GM19238 (cell line): Measurements from ENCODE around the gene JARID2.

Experiments
- DNase-seq: peaks from one replicate; pipeline ENCODE4 v3.0.0; 2011; ENCODE audit warnings: low spot score; ENCODE audit not compliant: insufficient read length

Gene JARID2

DNA sequence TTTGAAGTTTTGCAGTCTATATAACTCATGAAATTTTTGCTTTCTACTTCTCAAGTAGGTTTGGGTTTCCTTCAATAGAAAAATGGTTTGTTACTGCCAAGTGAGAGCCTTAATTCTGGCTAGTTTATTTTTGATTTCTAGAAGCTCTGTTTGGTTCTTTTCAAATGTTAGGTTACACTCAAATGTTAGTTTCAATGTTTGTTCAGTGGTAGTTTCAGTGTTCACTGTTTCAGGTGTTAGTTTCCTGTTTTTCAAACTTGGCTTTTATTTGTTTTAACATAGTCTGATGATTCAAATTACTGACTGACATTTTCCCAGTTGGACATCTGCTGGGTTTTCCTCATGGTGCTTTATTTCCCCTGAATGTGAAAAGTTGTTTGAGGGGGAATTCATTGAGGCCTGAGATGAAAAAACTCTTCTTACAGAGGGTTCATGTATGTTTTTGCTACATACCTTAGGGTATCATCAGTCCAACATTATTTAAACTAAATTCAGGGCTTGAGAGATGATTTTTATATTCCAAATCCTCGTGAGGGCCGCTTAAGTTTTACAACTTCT is 189.0 kb downstream of the JARID2 start:
- DNase-seq: no peak

DNA sequence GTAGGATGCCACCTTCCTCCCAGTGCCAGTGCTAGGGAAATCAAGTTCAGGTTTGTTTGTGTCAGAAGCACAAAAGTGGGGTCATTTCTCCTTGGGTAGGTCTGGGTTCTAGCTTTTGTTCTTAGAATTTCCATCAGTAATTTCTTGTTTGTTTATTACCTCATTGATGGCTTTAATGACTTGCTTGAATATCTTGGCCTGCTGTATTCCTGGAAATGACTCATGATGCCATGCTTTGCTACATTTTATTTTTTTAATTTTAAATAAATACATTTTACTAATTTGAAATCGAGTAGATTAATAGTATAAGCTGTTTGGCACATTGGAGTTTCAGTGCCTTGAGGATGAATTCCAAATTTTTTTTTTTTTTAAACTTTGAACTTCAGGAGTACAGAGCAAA is 189.6 kb downstream of the JARID2 start:
- no peak for DNase-seq

DNA sequence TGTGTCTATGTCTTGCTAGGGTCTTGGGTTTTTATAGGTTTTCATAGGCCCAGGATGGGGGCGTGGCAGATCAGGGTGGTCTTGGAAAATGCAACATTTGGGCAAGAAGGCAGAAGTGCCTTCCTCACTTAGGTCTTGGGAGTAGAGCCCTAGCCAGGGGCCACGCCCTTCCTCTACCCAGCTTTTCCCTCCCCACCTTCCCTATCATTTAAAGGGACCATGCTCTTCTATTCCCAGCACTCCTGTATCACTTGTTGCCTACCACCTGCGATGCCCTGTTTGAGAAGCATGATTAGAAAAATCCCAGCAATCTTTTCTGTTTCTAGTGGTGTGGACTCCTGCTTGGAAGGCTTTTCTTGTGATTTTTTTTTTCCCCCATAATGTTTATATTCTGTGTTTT is 190.6 kb downstream of the JARID2 start:
- no peak for DNase-seq

DNA sequence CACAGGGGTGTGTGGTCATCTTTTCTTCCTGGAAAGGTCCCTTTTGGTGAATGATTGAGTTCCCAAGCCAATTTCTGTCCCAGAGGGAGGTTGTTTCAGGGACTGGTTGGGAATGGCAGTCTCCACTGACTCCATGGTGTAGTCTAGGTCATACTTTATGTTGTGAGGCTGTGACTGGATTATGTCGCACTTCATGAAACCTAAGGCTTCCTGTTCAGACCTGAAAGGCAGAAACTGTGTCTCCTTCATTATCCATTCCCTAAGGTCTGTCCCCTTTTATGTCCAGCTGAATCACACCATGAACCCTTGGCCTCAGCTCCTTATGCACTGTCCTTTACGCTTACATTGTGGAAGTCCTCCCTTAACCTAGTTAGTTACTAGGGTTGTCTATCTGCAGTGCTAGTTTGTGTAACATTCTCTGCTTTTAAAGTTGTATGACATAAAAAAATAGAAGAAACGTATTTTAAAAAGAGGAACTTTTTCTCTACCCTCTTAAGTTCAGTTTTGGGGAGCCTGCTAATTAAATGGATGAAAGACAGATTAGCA is 191.3 kb downstream of the JARID2 start:
- no peak for DNase-seq

DNA sequence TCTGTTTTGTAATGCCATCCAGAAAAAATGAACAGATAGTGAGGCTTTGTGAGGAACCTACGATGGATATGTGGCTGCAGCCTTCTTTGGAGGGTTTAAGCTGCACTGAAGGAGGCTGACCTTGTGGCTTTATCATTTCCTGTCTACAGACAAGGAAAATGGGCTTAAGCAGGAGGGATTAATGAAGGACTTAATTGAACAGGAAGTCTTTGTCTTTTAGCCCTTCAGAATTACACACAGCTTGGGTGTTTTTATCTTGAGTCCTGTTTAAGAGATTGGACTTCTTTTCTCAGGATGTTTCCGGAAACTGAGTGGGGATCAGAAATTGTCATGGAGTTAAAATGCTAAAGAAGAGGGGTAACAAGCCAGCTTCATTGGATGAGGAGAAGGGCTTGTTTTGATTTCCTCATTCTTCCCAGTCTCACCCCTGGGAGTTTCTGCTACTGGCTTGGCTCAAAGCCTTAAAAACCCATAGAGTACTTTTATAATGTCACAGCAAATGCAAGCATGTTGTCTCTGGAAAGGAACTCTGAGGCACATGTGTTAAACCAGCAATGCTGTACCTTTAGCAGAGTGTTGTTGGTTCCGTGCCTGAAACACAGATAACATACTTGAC is 193.6 kb downstream of the JARID2 start:
- DNase-seq: no peak

DNA sequence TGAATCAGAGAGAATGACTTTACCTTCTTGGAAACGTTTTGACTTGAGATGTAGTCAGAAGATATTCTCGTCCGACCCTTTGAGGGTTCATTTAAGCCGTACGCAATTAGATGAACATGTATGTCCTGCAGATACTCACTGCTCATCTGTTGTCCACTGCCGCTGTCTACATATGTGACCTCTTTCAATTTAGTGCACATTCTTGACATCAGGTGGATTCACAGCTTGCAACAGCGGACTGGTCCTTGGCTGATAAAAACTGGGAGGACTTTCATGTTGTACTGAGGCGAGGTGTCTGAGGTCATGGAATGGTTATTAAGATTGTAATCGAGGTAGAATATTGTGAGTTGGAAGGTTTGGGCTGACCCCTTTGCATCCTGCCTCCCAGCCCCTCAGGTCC is 194.2 kb downstream of the JARID2 start:
- no peak for DNase-seq

DNA sequence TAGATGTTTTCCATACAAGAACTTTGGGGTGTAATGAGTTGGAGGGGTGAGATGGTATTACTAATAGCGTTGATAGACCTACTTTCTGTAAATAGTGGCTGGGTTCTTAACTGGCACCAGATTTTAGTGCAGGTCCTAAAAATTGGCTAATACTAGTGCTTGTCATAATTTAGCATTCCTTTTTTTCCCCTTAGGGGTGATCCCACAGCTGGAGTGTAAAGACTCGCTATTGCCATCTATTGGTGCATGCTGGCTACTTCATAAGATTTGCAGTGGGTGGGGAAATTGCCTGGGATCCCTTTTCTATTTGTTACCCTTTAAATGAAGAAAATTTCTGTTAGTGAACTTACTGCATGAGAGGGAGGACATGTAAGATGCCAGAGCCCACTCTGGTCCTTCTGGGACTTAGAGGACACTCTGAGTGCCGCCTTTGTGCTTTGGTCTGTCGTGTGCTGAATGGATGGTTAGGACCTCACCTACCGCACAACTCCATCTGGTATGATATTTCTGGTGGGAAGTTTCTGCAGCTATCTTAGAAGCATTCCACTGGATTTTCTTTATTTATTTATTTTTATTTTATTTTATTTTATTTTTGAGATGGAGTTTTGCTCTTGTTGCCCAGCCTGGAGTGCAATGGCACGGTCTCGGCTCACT is 195.5 kb downstream of the JARID2 start:
- no peak for DNase-seq

DNA sequence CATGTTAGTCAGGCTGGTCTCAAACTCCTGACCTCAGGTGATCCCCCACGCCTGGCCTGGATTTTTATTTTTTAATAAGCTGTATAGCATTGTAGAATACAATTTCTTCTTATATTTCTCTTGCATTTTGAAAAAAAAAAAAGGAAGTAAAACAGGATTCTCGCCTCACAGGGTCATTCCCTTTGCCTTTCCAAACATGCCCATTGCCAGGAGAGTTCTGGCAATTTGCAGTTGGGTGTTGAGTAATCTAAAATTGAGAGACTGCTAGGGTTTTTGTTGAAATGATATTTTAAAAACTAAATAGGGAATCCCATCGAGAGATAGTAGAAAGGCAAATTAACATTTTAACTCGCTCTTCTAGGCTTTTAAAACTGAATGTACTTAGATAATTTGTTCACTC is 196.1 kb downstream of the JARID2 start:
- DNase-seq: no peak

DNA sequence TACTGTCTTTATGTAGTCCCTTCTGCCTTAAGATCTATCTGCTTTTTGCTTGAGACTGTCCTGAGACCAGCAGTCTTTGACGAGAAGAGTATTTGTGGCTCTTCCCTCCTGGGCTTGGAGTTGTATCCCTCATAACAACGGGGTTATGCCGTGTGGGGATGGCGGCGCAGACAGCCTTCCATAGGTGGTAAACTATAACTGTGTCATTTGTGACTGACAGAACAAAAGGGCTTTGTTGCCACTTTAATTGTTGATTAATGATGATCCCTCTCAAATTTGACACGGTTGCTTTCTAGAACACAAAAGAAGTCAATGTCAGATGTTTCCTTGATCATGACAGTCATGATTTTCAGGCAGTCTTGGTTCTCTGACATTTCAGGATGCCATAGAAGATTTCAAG is 196.6 kb downstream of the JARID2 start:
- no peak for DNase-seq

DNA sequence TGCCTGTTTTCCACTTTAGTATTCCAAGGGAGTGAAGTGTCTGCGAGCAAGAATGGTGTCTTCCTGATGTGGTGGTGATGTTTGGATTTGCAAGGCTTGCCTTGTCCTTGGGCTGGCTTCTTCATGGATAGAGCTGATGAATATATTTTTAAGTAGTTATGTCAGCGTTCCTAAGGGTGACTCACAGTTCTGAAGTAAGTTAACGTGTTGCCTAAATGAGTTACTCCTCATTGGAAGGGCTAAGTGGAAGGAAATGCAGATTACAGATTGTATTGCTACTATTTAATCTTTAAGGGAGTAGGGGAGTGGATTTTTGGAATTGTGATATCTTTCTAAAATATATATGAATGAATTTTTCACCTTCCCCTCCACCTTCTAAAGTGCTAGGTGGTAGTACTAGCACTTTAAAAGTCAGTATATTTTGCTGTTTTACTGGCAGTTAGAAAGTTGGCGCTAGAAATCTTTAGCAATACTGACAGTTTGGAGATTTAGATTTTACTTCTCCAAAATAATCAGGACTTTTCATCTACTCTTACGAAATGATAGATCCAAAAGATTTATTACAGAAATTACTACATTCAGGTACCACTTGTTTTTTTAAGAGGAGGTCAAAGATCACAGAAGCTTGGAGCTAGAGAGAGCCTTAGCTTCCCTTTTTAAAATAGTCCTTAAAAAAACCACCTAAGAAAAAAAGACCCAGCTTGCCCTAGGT is 197.4 kb downstream of the JARID2 start:
- DNase-seq: no peak

DNA sequence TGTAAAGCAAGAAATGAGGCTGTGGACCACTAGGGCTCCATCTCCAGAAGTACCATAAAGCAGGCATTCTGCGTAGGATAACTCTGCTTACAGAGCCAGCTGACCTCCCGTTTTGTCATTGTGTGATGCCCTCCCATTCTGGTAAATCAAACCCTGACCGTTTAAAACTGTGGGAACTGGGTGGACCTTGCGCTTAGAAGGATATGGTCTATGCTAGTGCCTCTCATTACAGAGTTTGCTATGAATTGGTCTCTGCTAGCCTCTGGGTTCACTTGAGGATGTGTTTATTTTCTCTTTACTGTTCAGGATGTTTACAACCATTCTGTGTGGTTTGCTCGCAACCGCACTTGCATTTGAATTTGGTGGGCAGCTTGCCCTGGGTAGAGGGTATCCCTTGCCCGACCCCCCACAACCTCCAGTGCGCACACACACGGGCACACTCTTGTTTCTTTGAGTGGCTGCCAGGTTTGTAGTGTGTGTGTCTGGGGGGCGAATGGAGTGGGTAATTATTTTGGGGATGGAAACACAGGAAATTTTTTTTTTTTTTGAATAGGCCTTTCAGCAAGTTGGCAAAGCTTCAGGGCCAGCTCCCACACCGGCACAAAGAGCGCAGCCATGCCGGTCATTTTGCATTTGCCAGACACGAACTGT is 198.3 kb downstream of the JARID2 start:
- no peak for DNase-seq

DNA sequence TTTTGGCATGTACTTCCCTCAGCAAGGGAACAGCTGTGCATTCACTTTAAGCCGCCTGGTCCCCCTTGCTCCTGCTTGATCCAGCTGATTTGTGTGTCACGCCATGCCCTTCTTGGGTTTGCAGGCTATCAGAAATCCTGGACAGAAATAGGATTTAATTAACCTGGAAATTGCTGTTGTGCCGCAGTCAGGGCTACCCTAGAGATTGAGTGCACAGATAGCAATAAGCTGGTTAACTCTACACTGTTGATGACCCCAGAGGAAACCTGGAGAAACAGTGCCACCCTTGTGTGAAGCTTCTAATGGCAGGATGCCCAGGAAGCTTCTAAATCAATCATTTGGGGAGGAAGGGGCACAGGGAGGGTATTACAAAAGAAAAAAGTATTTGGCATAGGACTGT is 199.0 kb downstream of the JARID2 start:
- DNase-seq: no peak

DNA sequence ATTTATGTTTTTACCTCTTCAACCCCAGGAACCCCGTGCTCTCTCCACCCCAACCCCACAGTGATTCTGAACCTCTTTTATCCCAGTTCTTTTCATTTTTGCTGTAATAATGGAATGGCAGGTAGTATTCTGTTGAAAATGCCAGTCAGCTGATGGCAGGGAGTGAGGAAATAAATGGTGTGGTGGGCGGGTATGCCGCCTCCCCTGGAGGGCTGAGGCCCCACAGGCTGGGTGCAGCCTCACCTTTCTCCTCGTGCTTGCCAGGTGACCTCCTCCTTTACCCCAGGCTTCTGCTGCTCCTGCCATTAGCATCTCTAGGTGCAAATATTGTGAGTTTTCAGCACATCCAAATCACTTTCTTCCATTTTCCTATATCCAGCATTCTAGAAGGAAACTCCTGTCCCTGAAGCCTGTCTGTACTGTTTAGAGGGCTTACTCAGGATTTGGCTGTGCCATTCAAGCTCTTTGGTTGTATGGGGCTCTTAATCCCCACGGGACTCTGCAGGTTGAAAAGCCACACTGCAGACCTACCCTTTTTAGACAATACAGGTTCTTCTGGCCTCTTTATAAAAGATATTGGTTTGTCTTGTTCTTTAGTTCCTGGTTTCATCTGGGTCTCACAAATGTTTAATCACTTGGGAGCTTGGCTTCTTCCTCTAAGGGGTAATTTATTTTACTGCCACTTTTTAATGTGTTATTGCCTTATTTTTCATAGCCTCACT is 201.8 kb downstream of the JARID2 start:
- DNase-seq: no peak

DNA sequence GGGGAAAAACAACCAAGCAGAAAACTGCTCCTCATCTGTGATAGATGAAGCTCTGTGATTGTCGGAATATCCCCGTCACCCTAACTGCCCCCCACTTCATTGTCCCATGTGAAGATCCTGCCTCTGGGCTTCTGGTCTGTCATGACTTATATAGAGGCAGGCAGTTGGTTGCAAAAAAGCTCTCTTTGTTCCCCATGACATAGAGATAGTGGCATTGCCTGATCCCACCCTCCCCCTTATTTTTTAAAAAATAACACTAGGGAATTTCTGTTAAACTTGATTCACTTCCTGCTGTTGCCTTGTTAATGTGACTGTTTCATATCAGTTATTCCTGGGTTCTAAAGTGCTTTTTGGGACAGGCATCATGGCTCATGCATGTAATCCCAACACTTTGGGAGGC is 203.1 kb downstream of the JARID2 start:
- DNase-seq: no peak

DNA sequence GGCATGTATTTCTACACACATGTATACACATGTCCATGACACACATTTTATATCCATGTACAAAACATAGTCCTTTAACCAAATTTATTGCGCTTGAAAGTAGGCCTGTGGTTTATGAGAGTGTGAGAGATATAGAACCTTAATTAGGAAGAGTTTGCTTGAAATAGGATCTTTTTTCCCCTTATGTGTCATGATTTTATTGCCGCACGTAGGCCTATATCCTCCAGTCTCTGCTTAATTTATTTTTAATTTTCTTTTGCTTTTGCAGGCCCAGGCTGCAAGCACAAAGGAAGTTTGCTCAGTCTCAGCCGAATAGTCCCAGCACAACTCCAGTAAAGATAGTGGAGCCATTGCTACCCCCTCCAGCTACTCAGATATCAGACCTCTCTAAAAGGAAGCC is 205.9 kb downstream of the JARID2 start:
- no peak for DNase-seq

DNA sequence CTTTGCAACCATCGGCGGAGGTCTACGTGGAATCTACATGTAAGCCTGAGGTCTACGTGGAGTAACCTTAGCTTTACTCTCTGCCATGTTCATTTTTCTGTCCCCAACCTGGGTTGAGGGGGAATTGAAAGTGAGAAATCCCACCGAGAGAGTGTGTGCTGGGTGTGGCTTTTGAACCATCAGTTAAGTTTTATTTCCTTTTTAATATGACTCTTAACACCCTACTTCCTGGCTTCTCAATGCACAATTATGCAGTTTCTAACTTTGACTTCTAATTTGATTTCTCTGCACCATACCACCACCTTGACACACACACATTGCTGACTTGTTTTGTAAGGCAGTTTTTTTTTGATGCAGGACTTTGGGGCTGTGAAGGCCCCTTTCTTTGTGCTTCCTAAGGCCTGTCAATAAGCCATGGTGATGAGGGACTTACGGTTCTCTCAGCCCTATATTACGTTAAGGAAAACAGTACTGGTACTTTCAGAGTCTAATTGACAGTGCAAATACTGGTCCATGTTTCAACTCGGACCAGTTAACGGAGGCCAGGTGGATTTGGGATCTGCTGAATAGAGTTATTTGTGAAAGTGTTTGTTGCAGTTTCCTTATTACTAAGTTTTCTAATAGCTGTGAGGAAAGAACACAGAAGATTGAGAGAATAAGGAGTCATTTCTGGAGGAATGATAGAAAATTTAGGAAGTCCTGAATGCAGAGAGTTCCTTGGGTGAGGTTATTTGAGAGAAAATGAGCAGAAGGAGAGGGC is 206.5 kb downstream of the JARID2 start:
- DNase-seq: no peak

DNA sequence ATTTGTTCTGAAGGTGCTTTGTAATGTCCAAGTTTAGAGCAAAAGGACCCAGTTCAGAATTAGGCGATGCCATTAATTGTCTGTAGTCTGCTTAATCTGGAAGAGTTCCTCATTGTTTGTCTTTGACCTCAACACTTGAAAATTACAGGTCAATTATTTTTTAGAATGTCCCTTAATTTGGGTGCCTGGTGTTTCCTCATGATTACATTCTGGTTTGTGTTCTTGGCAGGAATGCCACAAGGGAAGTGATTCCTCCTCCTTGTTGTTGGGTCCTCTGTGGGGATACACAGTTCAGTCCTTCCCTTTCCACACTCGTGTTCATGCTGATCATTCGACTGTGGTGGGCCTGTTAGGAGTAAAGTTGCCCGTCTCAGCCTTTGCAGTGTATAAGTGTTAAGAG is 207.3 kb downstream of the JARID2 start:
- no peak for DNase-seq

DNA sequence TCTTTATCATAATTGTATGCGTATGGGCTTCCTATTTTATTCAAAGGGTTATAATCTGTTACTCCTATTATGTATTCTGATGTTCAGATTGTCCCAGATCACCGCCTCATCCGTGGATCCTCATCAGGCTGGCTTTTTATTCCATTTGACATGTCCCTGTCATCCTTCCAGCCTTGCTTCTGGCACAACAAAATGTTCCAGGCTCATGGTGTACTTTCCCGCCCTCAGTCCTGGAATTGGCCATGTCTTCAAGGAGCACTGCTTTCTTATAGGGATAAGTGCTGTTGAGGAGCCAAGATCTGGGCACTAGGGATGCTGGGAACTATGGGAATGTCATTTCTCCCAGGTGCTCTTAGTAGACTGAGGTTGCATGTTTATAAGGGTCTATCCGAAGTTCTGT is 207.8 kb downstream of the JARID2 start:
- no peak for DNase-seq

DNA sequence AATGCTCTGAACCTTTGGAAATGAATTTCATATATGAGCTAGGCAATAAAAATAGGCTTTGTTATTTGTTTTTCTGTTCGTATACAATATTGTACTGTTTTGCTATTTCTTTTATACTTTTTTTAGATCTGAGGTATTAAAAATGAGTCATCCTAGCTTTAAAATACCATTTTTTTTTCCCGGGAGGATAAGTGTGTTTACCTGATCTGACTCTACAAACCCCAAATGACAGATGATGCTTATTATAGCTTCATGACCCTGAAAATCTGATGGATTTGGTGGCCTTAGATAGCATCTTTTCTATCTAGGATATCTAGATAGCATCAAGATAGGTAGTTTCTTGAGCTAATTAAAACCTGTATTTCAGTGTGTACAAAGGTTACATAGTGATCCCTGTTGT is 210.6 kb downstream of the JARID2 start:
- DNase-seq: no peak

DNA sequence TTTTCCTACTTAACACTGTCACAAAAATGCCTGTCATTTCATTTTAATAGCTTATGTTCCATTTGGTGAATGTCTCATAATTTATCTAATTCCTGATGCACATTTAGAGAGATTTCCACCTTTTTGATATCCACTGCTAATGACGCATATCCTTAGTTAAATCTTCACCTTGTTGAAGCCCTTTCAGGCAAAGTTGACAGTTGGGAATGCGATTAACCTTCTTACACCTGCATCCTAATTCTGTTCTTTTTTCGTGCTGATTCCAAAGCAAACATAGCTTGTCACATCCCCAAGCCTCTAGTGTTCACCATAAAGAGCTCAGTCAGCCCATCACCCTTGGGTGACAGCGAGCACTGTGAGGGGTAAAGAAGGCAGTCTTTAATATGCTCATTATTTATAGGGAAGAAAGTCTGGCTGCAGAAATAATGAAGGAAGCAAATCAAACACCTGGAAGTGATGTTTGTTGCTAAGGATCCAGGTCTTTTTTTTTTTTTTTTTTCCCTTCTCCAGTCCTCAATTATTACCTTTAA is 211.3 kb downstream of the JARID2 start:
- no peak for DNase-seq
